Measurements from ENCODE around the gene SMARCD1. TPM values are rescaled to one million over a fixed set of nuclear protein-coding genes. Genes with fewer than 3 reads are reported as not detected.

The SMARCD1 gene
- total RNA-seq, 1 experiment from 2014 or later, result 152 TPM

DNA sequence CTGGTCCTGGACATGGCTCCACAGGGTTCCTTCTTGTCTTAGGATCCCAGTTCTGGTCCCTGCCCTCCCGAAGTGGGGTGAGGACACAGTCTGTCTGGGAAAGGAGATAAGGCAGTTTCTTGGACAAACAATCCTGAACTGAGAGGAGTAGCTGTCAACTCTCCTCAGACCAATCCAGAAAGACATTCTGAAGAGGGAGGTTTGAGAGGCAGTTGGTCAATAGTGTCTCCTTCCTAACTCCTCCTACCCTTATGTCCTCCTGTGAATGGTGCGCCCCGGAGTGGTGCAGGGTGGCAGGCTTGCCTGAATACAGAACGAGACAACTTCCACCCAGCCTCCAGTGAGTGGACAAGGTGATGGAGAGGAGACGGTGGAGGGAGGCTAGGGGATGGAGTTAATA, 43.2 kb upstream of the SMARCD1 start:
- Histone ChIP-seq H4K8ac (replicated peaks; ENCODE audit: insufficient read length, low read depth, low read length) (no peak overlapping the region), H2BK20ac (ENCODE audit: low read depth, low read length, poor library complexity, severe bottlenecking) (no peak overlapping the region), H2AFZ (ENCODE audit: low read length) (no peak overlapping the region), H2BK5ac (ENCODE audit: insufficient read length, low read length) (no peak overlapping the region), H3K9me3 (ENCODE audit: control insufficient read depth, low read depth, low read length) (no peaks in the 10 kb centered on the region), H3K23ac (ENCODE audit: insufficient read length, low read depth, low read length) (no peak overlapping the region), H2BK12ac (ENCODE audit: insufficient read length, low read depth, low read length) (no peak overlapping the region), H3K56ac (ENCODE audit: insufficient read length, low read depth, low read length) (no peak overlapping the region), H2BK120ac (ENCODE audit: low read depth, low read length, poor library complexity, severe bottlenecking) (no peak overlapping the region), H2AK5ac (ENCODE audit: insufficient read length, low read length) (no peak overlapping the region), H3K14ac (ENCODE audit: insufficient read depth, low read length) (no peak overlapping the region), H3K27me3 (ENCODE audit: insufficient read depth, low read length) (no peaks in the 10 kb centered on the region; the same call in 1 of the 2 replicates), H3K79me2 (ENCODE audit: insufficient read depth, low read length) (no peaks in the 10 kb centered on the region), H4K5ac (ENCODE audit: insufficient read length, low read depth, low read length) (no peak overlapping the region), H3K18ac (ENCODE audit: insufficient read length, low read depth, low read length) (no peak overlapping the region), H3T11ph (ENCODE audit: low read length) (no peak overlapping the region), H3K27ac (ENCODE audit: insufficient read length, low read depth, low read length) (no peak overlapping the region), H3K4me2 (ENCODE audit: insufficient read depth, insufficient read length, low read length) (no peak overlapping the region), H3K4ac (ENCODE audit: low read depth, low read length) (no peak overlapping the region), H3K9ac (ENCODE audit: extremely low read depth, insufficient read length, low read length) (no peak overlapping the region), H3K4me1 (ENCODE audit: insufficient read depth, low read length) (no peaks in the 10 kb centered on the region), H3K23me2 (ENCODE audit: insufficient read length, low read depth, low read length, poor library complexity, severe bottlenecking) (no peaks in the 10 kb centered on the region), H3K79me1 (ENCODE audit: insufficient read depth, low read depth, low read length, poor library complexity, severe bottlenecking) (no peaks in the 10 kb centered on the region), H2BK15ac (ENCODE audit: low read depth, low read length) (no peak overlapping the region), H4K91ac (ENCODE audit: insufficient read length, low read depth, low read length) (no peak overlapping the region), H4K20me1 (ENCODE audit: control insufficient read depth, insufficient read depth, insufficient read length) (no peaks in the 10 kb centered on the region)
- Mint-ChIP-seq H3K9me3 (no peaks in the 10 kb centered on the region), H3K4me3 (no peak overlapping the region), H3K27me3 (ENCODE audit: low read depth) (peaks cover 70% of the 10 kb centered on the region), H3K36me3 (ENCODE audit: insufficient read depth in 1 of 3, low read depth in 3 of 3) (no peaks in the 10 kb centered on the region), H3K27ac (no peak overlapping the region), H3K4me1 (peaks cover 11 to 15% of the 10 kb centered on the region in 2 experiments)
- TF ChIP-seq, protein P1, sequence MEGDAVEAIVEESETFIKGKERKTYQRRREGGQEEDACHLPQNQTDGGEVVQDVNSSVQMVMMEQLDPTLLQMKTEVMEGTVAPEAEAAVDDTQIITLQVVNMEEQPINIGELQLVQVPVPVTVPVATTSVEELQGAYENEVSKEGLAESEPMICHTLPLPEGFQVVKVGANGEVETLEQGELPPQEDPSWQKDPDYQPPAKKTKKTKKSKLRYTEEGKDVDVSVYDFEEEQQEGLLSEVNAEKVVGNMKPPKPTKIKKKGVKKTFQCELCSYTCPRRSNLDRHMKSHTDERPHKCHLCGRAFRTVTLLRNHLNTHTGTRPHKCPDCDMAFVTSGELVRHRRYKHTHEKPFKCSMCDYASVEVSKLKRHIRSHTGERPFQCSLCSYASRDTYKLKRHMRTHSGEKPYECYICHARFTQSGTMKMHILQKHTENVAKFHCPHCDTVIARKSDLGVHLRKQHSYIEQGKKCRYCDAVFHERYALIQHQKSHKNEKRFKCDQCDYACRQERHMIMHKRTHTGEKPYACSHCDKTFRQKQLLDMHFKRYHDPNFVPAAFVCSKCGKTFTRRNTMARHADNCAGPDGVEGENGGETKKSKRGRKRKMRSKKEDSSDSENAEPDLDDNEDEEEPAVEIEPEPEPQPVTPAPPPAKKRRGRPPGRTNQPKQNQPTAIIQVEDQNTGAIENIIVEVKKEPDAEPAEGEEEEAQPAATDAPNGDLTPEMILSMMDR (conservative IDR thresholded peaks at IDR 0.05), result no peak
- no CpG with 5 or more reads among the region's 5 CpGs for WGBS (ENCODE audit: extremely low coverage, insufficient read length, low lambda C conversion rate)
- no peak for DNase-seq

All from H9 (cell line).